ENCODE results near the gene CYP4A11.
"Not testable (repeated sequence)": the region's sequence is repeated elsewhere in the genome, so short reads cannot be mapped to it uniquely, and the experiment has no call there.

The CYP4A11 gene

DNA sequence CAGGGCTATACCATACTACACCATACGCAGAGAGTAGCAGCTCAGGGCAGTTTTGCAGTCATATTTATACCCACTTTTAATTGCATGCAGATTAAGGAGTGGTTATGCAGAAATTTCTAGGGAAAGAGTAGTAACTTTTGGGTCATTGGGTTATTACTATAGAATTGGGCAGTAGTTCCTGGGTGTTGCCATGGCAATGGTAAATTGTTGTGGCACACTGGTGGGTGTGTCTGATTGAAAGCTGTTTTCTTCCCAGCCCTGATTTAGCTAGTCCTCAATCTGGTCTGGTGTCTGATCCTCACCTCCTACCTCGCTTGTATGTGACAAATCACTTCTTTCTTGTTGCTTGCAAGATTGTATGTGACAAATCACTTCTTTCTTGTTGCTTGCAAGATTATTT is 30.5 kb downstream of the CYP4A11 start:
- DNase-seq, result no peak

DNA sequence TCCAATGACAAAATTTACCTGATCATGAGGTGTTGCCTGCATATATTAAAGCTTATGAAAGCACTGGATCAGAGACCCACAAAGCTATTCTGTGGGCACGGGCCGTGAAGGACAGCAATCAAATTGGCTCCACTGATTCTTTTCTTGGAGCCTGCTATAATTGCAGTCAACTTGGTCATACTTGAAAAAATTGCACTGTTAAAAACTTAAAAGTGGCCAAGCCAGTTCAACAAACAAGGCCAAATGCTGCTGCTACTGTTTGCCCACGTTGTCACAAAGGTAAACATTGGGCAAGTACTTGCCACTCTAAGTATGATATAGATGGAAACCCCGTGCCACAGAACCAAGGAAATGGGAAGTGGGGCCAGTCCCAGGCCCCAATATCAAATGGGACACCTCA is 37.8 kb downstream of the CYP4A11 start:
- DNase-seq, result no peak

DNA sequence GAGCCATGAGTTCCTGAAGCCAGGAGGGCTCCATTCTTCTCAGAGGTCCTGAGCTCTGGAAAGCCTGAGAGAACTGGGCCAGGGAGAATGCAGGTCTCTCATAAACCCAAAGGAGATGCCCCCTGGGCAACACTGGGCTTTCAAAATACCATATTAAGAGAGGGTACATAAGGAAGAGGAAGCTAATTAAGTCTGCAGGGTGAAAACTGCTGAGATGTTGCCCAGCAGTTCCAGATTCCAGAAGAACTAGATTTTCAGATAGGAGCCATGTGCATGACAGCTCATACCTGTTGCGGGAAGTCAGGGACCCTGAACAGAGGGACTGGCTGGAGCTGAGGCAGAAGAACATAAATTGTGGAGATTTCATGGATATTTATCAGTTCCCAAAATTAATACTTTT is 40.9 kb downstream of the CYP4A11 start:
- DNase-seq, result no peak

- DNase-seq, result not testable (repeated sequence)
Observed at GRCh38 chr1:46881656-46882055, 59.6 kb downstream of the CYP4A11 start.
